Right lobe of liver (tissue), 4 donors: ENCODE measurements around the gene TMEM266.

Source experiments
- POLR2A ChIP-seq: fragments of 450-650 bp; IDR thresholded peaks from one replicate; pipeline ENCODE4 v1.6.1; 2017; ENCODE audit warnings: antibody characterized with exemption, mild to moderate bottlenecking
- TF ChIP-seq, protein P1 (sequence below), 4 donors: fragments of 200-600 bp in 3 of 4; fragments of 450-650 bp in 1 of 4; IDR thresholded peaks; one replicate each; pipeline versions ENCODE4 v1.5.1 to v1.8.0; 2016 to 2022; ENCODE audit warnings: antibody characterized with exemption in 4 of 4, mild to moderate bottlenecking in 2 of 4
- donor health status: DM: no; HTN: no; CAD: no.
- donor health status: DM: no; HTN: no; CAD: no.
- donor health status: DM: no; HTN: yes; CAD: no.

DNA sequence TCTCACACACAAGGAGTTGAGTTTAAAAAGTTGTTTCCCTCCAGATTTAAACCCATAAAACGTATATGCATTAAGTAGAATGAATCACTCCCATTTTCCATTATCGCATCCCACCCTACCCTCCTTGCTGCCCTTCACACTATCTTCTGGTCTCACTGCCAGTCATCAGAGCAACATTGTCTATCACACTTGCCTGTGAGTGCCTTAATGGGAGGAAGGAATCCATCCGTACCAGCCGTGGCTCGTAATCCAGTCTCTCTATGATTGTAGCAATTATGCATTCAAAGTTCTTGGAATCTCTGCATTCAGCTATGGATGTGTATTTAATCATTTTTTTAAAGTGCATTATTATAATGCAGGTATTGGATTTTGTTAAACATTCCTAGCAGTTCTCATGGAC lies 1.9 kb downstream of the TMEM266 start:
- no peak for TF ChIP-seq POLR2A
- TF ChIP-seq, protein P1, sequence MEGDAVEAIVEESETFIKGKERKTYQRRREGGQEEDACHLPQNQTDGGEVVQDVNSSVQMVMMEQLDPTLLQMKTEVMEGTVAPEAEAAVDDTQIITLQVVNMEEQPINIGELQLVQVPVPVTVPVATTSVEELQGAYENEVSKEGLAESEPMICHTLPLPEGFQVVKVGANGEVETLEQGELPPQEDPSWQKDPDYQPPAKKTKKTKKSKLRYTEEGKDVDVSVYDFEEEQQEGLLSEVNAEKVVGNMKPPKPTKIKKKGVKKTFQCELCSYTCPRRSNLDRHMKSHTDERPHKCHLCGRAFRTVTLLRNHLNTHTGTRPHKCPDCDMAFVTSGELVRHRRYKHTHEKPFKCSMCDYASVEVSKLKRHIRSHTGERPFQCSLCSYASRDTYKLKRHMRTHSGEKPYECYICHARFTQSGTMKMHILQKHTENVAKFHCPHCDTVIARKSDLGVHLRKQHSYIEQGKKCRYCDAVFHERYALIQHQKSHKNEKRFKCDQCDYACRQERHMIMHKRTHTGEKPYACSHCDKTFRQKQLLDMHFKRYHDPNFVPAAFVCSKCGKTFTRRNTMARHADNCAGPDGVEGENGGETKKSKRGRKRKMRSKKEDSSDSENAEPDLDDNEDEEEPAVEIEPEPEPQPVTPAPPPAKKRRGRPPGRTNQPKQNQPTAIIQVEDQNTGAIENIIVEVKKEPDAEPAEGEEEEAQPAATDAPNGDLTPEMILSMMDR (IDR thresholded peaks at IDR 0.05) = no peak
